PC-9 (cell line): ENCODE measurements around the gene RAP2B. TPM values are rescaled to one million over a fixed set of nuclear protein-coding genes. Genes with fewer than 3 reads are reported as not detected.

Experiments used
- BruUV-seq: library from RNA; stranded (reverse); fragments of 400-500 nt; replicated peaks from 2 replicates; lab custom pipeline; 2021; lab: Mats Ljungman, UMichigan
- CTCF ChIA-PET: fragments of 300-600 bp; sonication (Branson Sonifier 250); formaldehyde crosslinking; loops from one replicate; lab custom pipeline; 2022; ENCODE audit warnings: antibody characterized with exemption; lab: Charles Lee
- POLR2A ChIA-PET: fragments of 300-600 bp; sonication (Branson Sonifier 250); formaldehyde crosslinking; loops from one replicate; lab custom pipeline; 2022; ENCODE audit warnings: antibody characterized with exemption; ENCODE audit not compliant: unreplicated experiment; lab: Charles Lee
- DNase-seq, 2 experiments: peaks; one replicate each; pipeline versions ENCODE4 v3.0.0 to v3.0.0-alpha.2; 2015 to 2022; ENCODE audit warnings: mixed read lengths in 1 of 2
- H2AFZ ChIP-seq: fragments of 200-600 bp; sonication (generic); 2 replicates; pipeline ENCODE4 v1.8.1; 2017; ENCODE audit warnings: antibody characterized with exemption
- H3F3A ChIP-seq: fragments of 200-600 bp; sonication (generic); 2 replicates; pipeline ENCODE4 v1.8.1; 2017; ENCODE audit warnings: antibody characterized with exemption, mild to moderate bottlenecking, low read depth; ENCODE audit not compliant: insufficient read depth
- H3K27ac ChIP-seq: fragments of 200-600 bp; sonication (generic); 2 replicates; pipeline ENCODE4 v1.6.1; 2016; ENCODE audit warnings: mixed run types
- H3K27me3 ChIP-seq: fragments of 200-600 bp; sonication (generic); 2 replicates; pipeline ENCODE4 v1.6.1; 2016; ENCODE audit warnings: low read depth, mixed run types; ENCODE audit not compliant: insufficient read depth
- H3K36me3 ChIP-seq: fragments of 200-600 bp; sonication (generic); 2 replicates; pipeline ENCODE4 v1.6.1; 2016; ENCODE audit warnings: low read depth, mixed run types
- H3K4me1 ChIP-seq: fragments of 200-600 bp; sonication (generic); replicated peaks from 2 replicates; pipeline ENCODE4 v1.6.1; 2016; ENCODE audit warnings: mixed run types; ENCODE audit not compliant: insufficient read depth
- H3K4me2 ChIP-seq: fragments of 200-600 bp; sonication (generic); 2 replicates; pipeline ENCODE4 v1.6.1; 2017; ENCODE audit warnings: mixed run types
- H3K4me3 ChIP-seq: fragments of 200-600 bp; sonication (generic); 2 replicates; pipeline ENCODE4 v1.6.1; 2016; ENCODE audit warnings: mixed run types
- H3K79me2 ChIP-seq: fragments of 200-600 bp; sonication (generic); 2 replicates; pipeline ENCODE4 v1.6.1; 2017; ENCODE audit warnings: low read depth, mixed run types
- H3K9me2 ChIP-seq: fragments of 200-600 bp; sonication (generic); 2 replicates; pipeline ENCODE4 v1.8.1; 2017; ENCODE audit warnings: mild to moderate bottlenecking; ENCODE audit not compliant: insufficient read depth
- H3K9me3 ChIP-seq: fragments of 200-600 bp; sonication (generic); 2 replicates; pipeline ENCODE4 v1.8.1; 2016; ENCODE audit warnings: low read depth; ENCODE audit not compliant: insufficient read depth
- H4K20me1 ChIP-seq: fragments of 200-600 bp; sonication (generic); 2 replicates; pipeline ENCODE4 v1.8.1; 2017; ENCODE audit not compliant: insufficient read depth
- EZH2 ChIP-seq: fragments of 200-600 bp; sonication (generic); IDR thresholded peaks from 2 replicates; pipeline ENCODE4 v1.8.0; 2017; ENCODE audit warnings: antibody characterized with exemption, low read depth
- intact Hi-C: fragments of 100-400 bp; cut with micrococcal nuclease; formaldehyde crosslinking; loops from one replicate; pipeline ENCODE4 v1.10.0; 2022; ENCODE audit not compliant: unreplicated experiment
- total RNA-seq: library from RNA; stranded (reverse); gene quantifications from 2 replicates; pipeline ENCODE4 v1.2.3, GENCODE V29; 2021
- TF ChIP-seq, protein P1 (sequence below): fragments of 200-600 bp; sonication (generic); conservative IDR thresholded peaks from 2 replicates; pipeline ENCODE4 v1.6.1; 2017; ENCODE audit warnings: mixed run types, antibody characterized with exemption, mild to moderate bottlenecking, moderate library complexity

The RAP2B gene
- total RNA-seq, 1 experiment from 2014 or later = 31.1 TPM

DNA sequence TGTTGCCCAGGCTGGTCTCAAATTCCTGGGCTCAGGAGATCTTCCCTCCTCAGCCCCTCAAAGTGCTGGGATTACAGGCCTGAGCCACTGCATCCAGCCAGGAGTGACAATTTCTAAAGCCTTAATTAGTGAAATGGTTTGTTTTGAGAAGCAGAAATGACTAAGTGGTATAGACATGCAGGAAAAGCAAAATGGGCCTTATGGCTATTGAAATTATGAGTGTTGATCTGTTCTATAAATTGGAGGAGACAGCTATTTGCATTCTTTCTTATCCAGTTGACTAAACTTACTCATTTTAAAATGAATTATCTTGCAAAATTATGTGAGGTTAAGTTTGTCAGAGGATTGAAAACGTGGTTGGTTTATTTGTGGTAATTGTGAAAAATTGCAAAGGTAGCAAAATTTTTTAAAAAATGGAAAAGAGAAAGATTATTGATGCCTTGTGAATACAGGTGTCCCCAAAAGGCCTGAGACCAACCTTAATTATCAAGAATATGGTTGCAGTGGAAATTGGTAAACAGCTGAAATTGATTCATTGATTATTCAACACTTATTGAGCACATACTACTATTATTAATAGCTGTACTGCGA lies 7.9 kb downstream of the RAP2B start:
- ChIA-PET POLR2A (interaction anchor here (0.6 kb wide), 2 partner anchors 9 to 244 kb away, joined by 3 read pairs; no protein-coding TSS in a partner anchor), CTCF (no interaction called here)
- no peaks in the 10 kb centered on the region for H3K9me3 ChIP-seq
- no peak overlapping the region for H2AFZ ChIP-seq
- TF ChIP-seq, protein P1, sequence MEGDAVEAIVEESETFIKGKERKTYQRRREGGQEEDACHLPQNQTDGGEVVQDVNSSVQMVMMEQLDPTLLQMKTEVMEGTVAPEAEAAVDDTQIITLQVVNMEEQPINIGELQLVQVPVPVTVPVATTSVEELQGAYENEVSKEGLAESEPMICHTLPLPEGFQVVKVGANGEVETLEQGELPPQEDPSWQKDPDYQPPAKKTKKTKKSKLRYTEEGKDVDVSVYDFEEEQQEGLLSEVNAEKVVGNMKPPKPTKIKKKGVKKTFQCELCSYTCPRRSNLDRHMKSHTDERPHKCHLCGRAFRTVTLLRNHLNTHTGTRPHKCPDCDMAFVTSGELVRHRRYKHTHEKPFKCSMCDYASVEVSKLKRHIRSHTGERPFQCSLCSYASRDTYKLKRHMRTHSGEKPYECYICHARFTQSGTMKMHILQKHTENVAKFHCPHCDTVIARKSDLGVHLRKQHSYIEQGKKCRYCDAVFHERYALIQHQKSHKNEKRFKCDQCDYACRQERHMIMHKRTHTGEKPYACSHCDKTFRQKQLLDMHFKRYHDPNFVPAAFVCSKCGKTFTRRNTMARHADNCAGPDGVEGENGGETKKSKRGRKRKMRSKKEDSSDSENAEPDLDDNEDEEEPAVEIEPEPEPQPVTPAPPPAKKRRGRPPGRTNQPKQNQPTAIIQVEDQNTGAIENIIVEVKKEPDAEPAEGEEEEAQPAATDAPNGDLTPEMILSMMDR = no peak
- TF ChIP-seq EZH2 = no peak
- peak in 1 of 2 experiments; percentile 25 for DNase-seq
- H3F3A ChIP-seq = peaks cover 25% of the 10 kb centered on the region
- BruUV-seq = no TSS peak
- intact Hi-C loops = loop anchor here (10.0 kb wide), 1 partner anchor 805 kb away; no protein-coding TSS in a partner anchor
- peaks cover 44% of the 10 kb centered on the region for H3K79me2 ChIP-seq
- no peak overlapping the region for H3K4me2 ChIP-seq
- H4K20me1 ChIP-seq = peaks cover 20% of the 10 kb centered on the region
- H3K27me3 ChIP-seq = no peaks in the 10 kb centered on the region
- no peak overlapping the region for H3K4me3 ChIP-seq
- H3K36me3 ChIP-seq = peaks cover 24% of the 10 kb centered on the region
- no peaks in the 10 kb centered on the region for H3K9me2 ChIP-seq
- H3K27ac ChIP-seq = no peak overlapping the region
- H3K4me1 ChIP-seq = peaks cover 36% of the 10 kb centered on the region

DNA sequence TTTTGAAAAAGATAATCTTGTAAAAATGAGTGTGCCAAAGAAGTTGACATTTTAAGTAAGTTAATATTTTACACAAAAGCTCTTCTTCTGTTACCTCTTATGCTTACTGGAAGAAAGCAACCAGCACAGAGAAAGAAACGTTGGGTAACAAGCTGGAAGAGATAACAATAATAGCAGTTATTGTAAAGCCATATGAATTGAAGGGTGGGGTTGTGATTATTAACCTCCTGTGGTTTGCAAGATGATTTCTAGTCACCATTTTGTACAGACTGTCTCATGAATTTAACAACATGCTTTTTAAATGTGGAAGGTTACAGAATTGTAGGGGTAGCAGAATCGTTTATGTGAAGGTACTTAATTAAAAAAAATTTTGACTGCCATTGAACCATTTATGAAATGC lies 9.2 kb downstream of the RAP2B start:
- POLR2A ChIA-PET = interaction anchor here (0.5 to 0.7 kb wide), 5 partner anchors 61 to 510 kb away, joined by 3 to 5 read pairs (median 4); no protein-coding TSS in a partner anchor

DNA sequence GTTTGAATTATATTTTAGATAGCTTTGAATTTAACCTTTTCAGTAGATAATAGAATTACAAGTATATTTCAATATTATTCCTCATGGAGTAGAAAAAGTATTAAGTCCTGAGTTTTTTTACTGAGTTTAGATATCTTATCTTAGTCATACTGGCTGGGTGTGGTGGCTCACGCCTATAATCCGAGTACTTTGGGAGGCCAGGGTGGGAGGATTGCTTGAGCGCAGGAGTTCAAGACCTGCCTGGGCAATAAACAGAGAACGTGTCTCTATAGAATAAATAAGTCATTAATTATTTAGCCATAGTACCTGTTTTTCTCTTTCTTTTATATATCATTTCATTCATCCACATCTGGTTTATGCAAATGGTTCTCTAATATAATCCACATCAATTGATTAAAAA lies 9.9 kb downstream of the RAP2B start:
- Histone ChIP-seq H3K9me3 (no peaks in the 10 kb centered on the region), H3K36me3 (peaks cover 13% of the 10 kb centered on the region), H3K9me2 (no peaks in the 10 kb centered on the region), H2AFZ (no peak overlapping the region), H4K20me1 (peaks cover under 1% of the 10 kb centered on the region; the same call in 1 of the 2 replicates), H3F3A (peaks cover 25% of the 10 kb centered on the region), H3K4me1 (peaks cover 16% of the 10 kb centered on the region; the same call in 1 of the 2 replicates), H3K27ac (no peak overlapping the region), H3K4me3 (no peak overlapping the region), H3K27me3 (no peaks in the 10 kb centered on the region), H3K4me2 (no peak overlapping the region), H3K79me2 (peaks cover 24% of the 10 kb centered on the region)
- DNase-seq = no peak
- BruUV-seq = no TSS peak
- POLR2A ChIA-PET = interaction anchor here (0.6 to 0.7 kb wide), 4 partner anchors 50 to 665 kb away, joined by 4 to 7 read pairs (median 6); no protein-coding TSS in a partner anchor
- CTCF ChIA-PET = no interaction called here
- intact Hi-C loops = no loop called here
- no peak for TF ChIP-seq EZH2
- TF ChIP-seq, protein P1 = no peak

More for the DNA sequence above, 9.2 kb downstream of the RAP2B start:
- H3K4me2 ChIP-seq = no peak overlapping the region
- TF ChIP-seq, protein P1 = no peak
- TF ChIP-seq EZH2 = no peak
- peak in 1 of 2 experiments; percentile 19 for DNase-seq
- H3K9me3 ChIP-seq = no peaks in the 10 kb centered on the region
- no TSS peak for BruUV-seq
- H2AFZ ChIP-seq = no peak overlapping the region
- peaks cover 6% of the 10 kb centered on the region; the same call in 1 of the 2 replicates for H4K20me1 ChIP-seq
- no peaks in the 10 kb centered on the region for H3K9me2 ChIP-seq
- H3K27me3 ChIP-seq = no peaks in the 10 kb centered on the region
- peaks cover 25% of the 10 kb centered on the region for H3F3A ChIP-seq
- CTCF ChIA-PET = no interaction called here
- peaks cover 13% of the 10 kb centered on the region for H3K36me3 ChIP-seq
- H3K4me3 ChIP-seq = no peak overlapping the region
- H3K4me1 ChIP-seq = peaks cover 22% of the 10 kb centered on the region
- H3K79me2 ChIP-seq = peaks cover 31% of the 10 kb centered on the region
- intact Hi-C loops = no loop called here
- H3K27ac ChIP-seq = no peak overlapping the region
